Measurements from ENCODE around the gene NAA10. TPM values are rescaled to one million over a fixed set of nuclear protein-coding genes. Genes with fewer than 3 reads are reported as not detected.

The NAA10 gene
- total and polyA plus RNA-seq, 4 experiments from 2014 or later: 57.6 to 96.3 (median 91.9) TPM

Small RNAs within 50 kb of the gene (microRNA-seq; reads per million reads assigned to microRNA genes)
- not detected for gene MIR3202-1 (ENCODE audit: borderline microRNAs expressed, borderline number of aligned reads, borderline replicate concordance)
- gene MIR3202-2 (ENCODE audit: borderline microRNAs expressed, borderline number of aligned reads, borderline replicate concordance): not detected

Other genes with a start within 250 kb of the NAA10 start
- gene SLC6A8, start 247.1 kb downstream of the NAA10 start, total RNA-seq: 1 to 10 TPM in 1 of 2 experiments, under 1 TPM in 1; 0.84 to 1.4 TPM
- under 1 TPM; 0.11 to 0.21 TPM for gene SLC6A8, start 247.1 kb downstream of the NAA10 start, polyA plus RNA-seq
- 100 to 1,000 TPM; 126 to 128 TPM for gene BCAP31, start 210.7 kb downstream of the NAA10 start, total RNA-seq
- 100 to 1,000 TPM; 306 to 510 TPM for gene BCAP31, start 210.7 kb downstream of the NAA10 start, polyA plus RNA-seq
- 1 to 10 TPM; 6.7 to 6.8 TPM for gene ABCD1, start 210.2 kb downstream of the NAA10 start, total RNA-seq
- gene ABCD1, start 210.2 kb downstream of the NAA10 start, polyA plus RNA-seq: 1 to 10 TPM; 1.7 to 3.0 TPM
- not detected for gene PLXNB3, start 170.8 kb downstream of the NAA10 start, total RNA-seq
- gene PLXNB3, start 170.8 kb downstream of the NAA10 start, polyA plus RNA-seq: not detected
- not detected for gene SRPK3, start 154.0 kb downstream of the NAA10 start, total RNA-seq
- not detected for gene SRPK3, start 154.0 kb downstream of the NAA10 start, polyA plus RNA-seq
- gene IDH3G, start 140.7 kb downstream of the NAA10 start, total RNA-seq: 10 to 100 TPM; 39.9 to 45.5 TPM
- 100 to 1,000 TPM in 1 of 2 donors, 10 to 100 TPM in 1; 69.6 to 106 TPM for gene IDH3G, start 140.7 kb downstream of the NAA10 start, polyA plus RNA-seq
- 100 to 1,000 TPM; 216 to 224 TPM for gene SSR4, start 140.4 kb downstream of the NAA10 start, total RNA-seq
- 100 to 1,000 TPM; 476 to 618 TPM for gene SSR4, start 140.4 kb downstream of the NAA10 start, polyA plus RNA-seq
- 1 to 10 TPM; 4.4 to 5.0 TPM for gene PDZD4, start 104.5 kb downstream of the NAA10 start, total RNA-seq
- 1 to 10 TPM in 1 of 2 donors, under 1 TPM in 1; 0.47 to 2.7 TPM for gene PDZD4, start 104.5 kb downstream of the NAA10 start, polyA plus RNA-seq
- gene L1CAM, start 48.9 kb downstream of the NAA10 start, total RNA-seq: 1 to 10 TPM; 1.0 to 1.8 TPM
- under 1 TPM; 0.26 to 0.57 TPM for gene L1CAM, start 48.9 kb downstream of the NAA10 start, polyA plus RNA-seq
- gene AVPR2, start 30.4 kb downstream of the NAA10 start, total RNA-seq: not detected
- gene AVPR2, start 30.4 kb downstream of the NAA10 start, polyA plus RNA-seq: under 1 TPM in 1 of 2 donors, not detected in 1; 0.15 TPM
- 100 to 1,000 TPM; 327 to 330 TPM for gene ARHGAP4, start 8.8 kb downstream of the NAA10 start, total RNA-seq
- 100 to 1,000 TPM in 1 of 2 donors, 10 to 100 TPM in 1; 65.4 to 117 TPM for gene ARHGAP4, start 8.8 kb downstream of the NAA10 start, polyA plus RNA-seq
- 10 to 100 TPM; 17.2 to 21.3 TPM for gene RENBP, start 9.6 kb upstream of the NAA10 start, total RNA-seq
- gene RENBP, start 9.6 kb upstream of the NAA10 start, polyA plus RNA-seq: under 1 TPM in 1 of 2 donors, not detected in 1; 0.65 TPM
- 10 to 100 TPM; 52.6 to 53.4 TPM for gene HCFC1, start 36.8 kb upstream of the NAA10 start, total RNA-seq
- gene HCFC1, start 36.8 kb upstream of the NAA10 start, polyA plus RNA-seq: 10 to 100 TPM in 1 of 2 donors, 1 to 10 TPM in 1; 1.6 to 14.9 TPM
- 10 to 100 TPM; 12.8 to 14.9 TPM for gene TMEM187, start 37.7 kb upstream of the NAA10 start, total RNA-seq
- 10 to 100 TPM; 10.4 to 23.8 TPM for gene TMEM187, start 37.7 kb upstream of the NAA10 start, polyA plus RNA-seq
- 10 to 100 TPM; 66.9 to 74.5 TPM for gene IRAK1, start 84.9 kb upstream of the NAA10 start, total RNA-seq
- gene IRAK1, start 84.9 kb upstream of the NAA10 start, polyA plus RNA-seq: 10 to 100 TPM; 38.1 to 64.5 TPM
- 100 to 1,000 TPM; 103 to 108 TPM for gene MECP2, start 162.7 kb upstream of the NAA10 start, total RNA-seq
- gene MECP2, start 162.7 kb upstream of the NAA10 start, polyA plus RNA-seq: 10 to 100 TPM in 1 of 2 donors, 1 to 10 TPM in 1; 9.5 to 26.5 TPM
- gene OPN1LW, start 209.2 kb upstream of the NAA10 start, total RNA-seq: not detected
- gene OPN1LW, start 209.2 kb upstream of the NAA10 start, polyA plus RNA-seq: not detected
- gene OPN1MW, start 247.6 kb upstream of the NAA10 start, total RNA-seq: not detected
- not detected for gene OPN1MW, start 247.6 kb upstream of the NAA10 start, polyA plus RNA-seq

Data from CD4-positive, alpha-beta memory T cell (primary cell).